ENCODE measurements around the gene ETV5. TPM values are rescaled to one million over a fixed set of nuclear protein-coding genes. Genes with fewer than 3 reads are reported as not detected.
A peak's percentile ranks its signal among the peaks of the same experiment; 100 is the strongest.

The ETV5 gene
- total RNA-seq, 8 experiments from 2014 or later = 4.0 to 36.7 (median 10.8) TPM

DNA sequence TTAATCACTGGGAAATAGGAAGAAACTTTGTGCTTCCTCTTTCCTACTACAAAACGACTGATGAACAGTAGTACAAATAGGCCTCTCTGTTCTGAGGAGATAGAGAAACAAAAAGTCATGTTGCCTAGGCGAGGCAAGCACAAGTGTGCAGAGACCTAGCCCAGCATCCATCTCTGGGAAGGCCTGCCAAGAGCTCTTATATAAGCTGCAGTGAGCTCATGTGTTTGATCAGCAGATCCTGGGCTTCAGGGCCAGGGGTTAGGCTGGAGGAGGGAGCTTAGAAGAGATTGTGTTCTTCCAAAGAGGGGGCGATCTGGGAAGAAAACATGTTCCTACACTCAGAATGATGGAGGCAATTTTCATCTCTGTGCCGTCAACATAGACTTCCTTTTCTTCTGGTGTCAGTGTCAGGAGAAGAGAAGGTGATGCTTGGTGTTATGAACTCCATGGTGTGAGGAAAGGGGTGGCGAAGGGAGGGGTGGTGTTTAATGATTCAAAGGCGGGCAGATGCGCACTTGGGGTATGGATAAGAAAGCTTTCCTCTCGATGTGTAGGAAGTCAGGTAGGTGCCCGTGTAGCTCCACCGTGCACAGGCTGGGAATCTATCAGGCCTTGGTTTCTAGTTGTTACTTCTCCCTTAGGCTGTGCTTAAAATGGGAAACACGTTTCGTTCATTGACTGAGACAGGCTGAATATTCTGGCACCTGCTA, 29.5 kb upstream of the ETV5 start:
- peak in 1 of 8 experiments; percentile 89 for ATAC-seq (replicated peaks in 6 of 8)
- in situ Hi-C loops (cut with MboI; ENCODE audit: low pct_unique_long_range_greater_than_20kb in 2 of 9, low sequenced_read_pairs in 9 of 9, unreplicated experiment in 9 of 9) = no loop called here
- Histone ChIP-seq H3K27ac (no peak overlapping the region), H3K4me3 (no peak overlapping the region), H3K4me1 (replicated peaks in 1 of 2) (peaks cover 0 to 6% of the 10 kb centered on the region in 2 donors)
- WGBS, 10 experiments = 30 to 100% (median 59%) methylated on average over 1 to 8 of the region's 12 CpGs; no CpG with 5 or more reads in 3 of the 10 experiments

DNA sequence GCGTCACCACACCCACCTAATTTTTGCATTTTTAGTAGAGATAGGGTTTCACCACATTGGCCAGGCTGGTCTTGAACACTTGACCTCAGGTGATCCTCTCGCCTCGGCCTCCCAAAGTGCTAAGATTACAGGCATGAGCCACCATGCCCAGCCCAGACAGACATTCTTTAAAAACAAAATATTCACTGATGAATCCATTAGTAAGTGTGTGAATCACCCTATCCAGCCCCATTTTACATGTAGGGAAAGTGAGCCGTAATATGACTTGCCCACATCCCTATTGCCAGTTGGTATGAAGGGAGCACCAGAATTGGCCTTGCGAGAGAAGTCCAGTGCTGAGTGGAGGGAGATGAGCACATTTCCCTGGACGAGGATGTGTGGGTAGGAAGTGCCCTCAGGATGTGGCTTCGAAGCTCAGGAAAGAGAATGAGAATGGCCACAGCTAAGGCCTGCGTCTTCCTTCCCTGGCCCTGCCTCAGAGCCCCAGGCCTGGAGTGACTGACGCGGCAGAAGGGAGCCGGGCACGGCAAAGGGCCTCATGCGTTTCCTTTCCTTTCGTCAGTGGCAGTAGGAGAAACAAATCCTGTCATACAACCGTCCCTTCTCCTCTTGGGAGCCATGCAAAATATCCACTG, 28.3 kb upstream of the ETV5 start:
- in situ Hi-C loops (cut with MboI; ENCODE audit: low pct_unique_long_range_greater_than_20kb in 2 of 9, low sequenced_read_pairs in 9 of 9, unreplicated experiment in 9 of 9) = no loop called here
- 76 to 100% (median 91%) methylated on average over 1 to 15 of the region's 15 CpGs; no CpG with 5 or more reads in 3 of the 10 experiments for WGBS, 10 experiments
- H3K27ac ChIP-seq = no peak overlapping the region
- ATAC-seq (replicated peaks in 6 of 8) = no peak
- peaks cover 0 to 10% of the 10 kb centered on the region in 2 donors for H3K4me1 ChIP-seq (replicated peaks in 1 of 2)
- H3K4me3 ChIP-seq = no peak overlapping the region

DNA sequence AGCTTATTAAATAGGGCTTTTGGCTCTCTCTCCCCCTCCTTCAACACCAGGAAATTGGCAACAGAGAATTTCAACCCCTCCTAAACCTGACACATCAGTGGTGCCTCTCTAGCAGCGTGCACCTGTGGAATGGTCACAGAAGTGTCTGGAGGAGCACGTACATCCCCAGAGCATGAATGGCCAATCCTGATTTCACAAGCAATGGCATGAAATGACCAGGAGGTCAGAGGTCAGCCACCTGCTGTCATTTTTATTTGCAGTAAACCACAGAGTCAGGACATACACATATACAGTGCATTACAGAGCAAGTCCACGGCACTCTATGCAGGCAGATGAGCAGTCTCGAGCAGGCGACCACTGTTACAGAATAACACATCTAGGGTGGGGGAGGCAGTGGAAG, 25.1 kb upstream of the ETV5 start:
- WGBS, 10 experiments = 50 to 90% (median 85%) methylated on average over 1 to 2 of the region's 5 CpGs; no CpG with 5 or more reads in 7 of the 10 experiments
- no peak for ATAC-seq (replicated peaks in 6 of 8)
- Histone ChIP-seq H3K4me1 (replicated peaks in 1 of 2) (peaks cover 0 to 10% of the 10 kb centered on the region in 2 donors), H3K4me3 (no peak overlapping the region), H3K27ac (no peak overlapping the region)
- in situ Hi-C loops (cut with MboI; ENCODE audit: low pct_unique_long_range_greater_than_20kb in 2 of 9, low sequenced_read_pairs in 9 of 9, unreplicated experiment in 9 of 9) = no loop called here

DNA sequence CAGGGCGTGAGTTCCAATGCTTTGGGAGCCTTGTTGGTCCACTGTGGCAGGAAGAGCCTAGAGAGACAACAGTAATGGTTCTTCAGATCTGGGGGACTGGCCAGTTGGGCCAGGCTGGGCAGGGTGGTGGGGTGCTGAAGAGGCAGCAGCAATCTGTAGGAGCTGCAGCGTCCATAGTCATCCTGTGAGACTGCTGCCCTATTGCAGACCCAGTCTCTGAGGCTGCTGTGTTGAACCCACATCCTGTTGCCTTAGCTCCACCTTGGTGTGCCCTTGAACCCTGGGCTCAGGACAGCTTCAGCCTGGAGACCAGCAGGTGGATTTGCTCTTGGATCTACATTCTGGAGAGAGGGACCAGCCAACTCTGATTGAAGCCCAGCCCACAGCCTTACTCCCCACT, 23.6 kb upstream of the ETV5 start:
- no peak overlapping the region for H3K27ac ChIP-seq
- H3K4me1 ChIP-seq (replicated peaks in 1 of 2) = peaks cover 0 to 10% of the 10 kb centered on the region in 2 donors
- WGBS, 10 experiments = 40 to 88% (median 82%) methylated on average over 1 of the region's 2 CpGs; no CpG with 5 or more reads in 4 of the 10 experiments
- no peak for ATAC-seq (replicated peaks in 6 of 8)
- in situ Hi-C loops (cut with MboI; ENCODE audit: low pct_unique_long_range_greater_than_20kb in 2 of 9, low sequenced_read_pairs in 9 of 9, unreplicated experiment in 9 of 9) = no loop called here
- H3K4me3 ChIP-seq = no peak overlapping the region

DNA sequence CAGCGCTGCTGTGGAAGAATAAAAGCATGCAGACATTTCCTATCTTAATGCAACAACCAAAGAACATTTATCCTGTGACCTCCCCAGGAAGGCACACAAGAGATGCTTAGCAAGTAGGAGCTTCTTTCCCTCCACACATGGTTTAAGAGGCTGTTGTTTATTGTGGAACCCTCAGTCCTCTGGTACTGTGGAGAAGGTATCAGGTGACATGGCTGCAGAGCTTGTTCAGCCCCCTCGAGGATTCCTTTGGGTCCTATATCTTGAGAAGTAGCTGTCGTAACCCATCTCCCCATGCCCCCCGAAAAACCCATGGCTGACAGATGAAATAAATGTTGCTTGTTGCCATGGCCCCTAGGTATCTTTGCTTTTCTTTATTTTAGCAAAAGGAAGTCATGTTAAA, 20.3 kb upstream of the ETV5 start:
- H3K4me3 ChIP-seq = no peak overlapping the region
- ATAC-seq (replicated peaks in 6 of 8) = no peak
- 0 to 93% (median 75%) methylated on average over 1 to 4 of the region's 4 CpGs; no CpG with 5 or more reads in 2 of the 10 experiments for WGBS, 10 experiments
- in situ Hi-C loops (cut with MboI; ENCODE audit: low pct_unique_long_range_greater_than_20kb in 2 of 9, low sequenced_read_pairs in 9 of 9, unreplicated experiment in 9 of 9) = no loop called here
- H3K27ac ChIP-seq = no peak overlapping the region
- H3K4me1 ChIP-seq (replicated peaks in 1 of 2) = peaks cover 0 to 10% of the 10 kb centered on the region in 2 donors

DNA sequence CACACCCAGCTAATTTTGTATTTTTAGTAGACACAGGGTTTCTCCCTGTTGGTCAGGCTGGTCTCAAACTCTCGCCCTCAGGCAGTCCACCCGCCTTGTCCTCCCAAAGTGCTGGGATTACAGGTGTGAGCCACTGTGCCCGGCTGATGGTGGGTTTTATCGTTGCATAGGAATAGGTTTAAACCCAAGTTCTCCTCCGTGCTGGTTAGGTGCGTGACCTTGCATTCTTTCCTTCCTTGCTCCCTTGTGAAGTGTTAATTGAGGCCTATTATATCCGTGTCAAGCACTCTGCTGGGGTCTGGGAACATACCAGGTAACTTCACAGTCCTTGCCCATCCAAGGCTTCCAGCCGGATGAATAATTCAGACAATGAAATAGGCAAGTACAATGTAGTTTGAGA, 19.3 kb upstream of the ETV5 start:
- Histone ChIP-seq H3K4me1 (replicated peaks in 1 of 2) (peaks cover 0 to 7% of the 10 kb centered on the region in 2 donors), H3K27ac (no peak overlapping the region), H3K4me3 (no peak overlapping the region)
- no peak for ATAC-seq (replicated peaks in 6 of 8)
- in situ Hi-C loops (cut with MboI; ENCODE audit: low pct_unique_long_range_greater_than_20kb in 2 of 9, low sequenced_read_pairs in 9 of 9, unreplicated experiment in 9 of 9) = no loop called here
- WGBS, 10 experiments = 33 to 100% (median 59%) methylated on average over 1 to 7 of the region's 8 CpGs

DNA sequence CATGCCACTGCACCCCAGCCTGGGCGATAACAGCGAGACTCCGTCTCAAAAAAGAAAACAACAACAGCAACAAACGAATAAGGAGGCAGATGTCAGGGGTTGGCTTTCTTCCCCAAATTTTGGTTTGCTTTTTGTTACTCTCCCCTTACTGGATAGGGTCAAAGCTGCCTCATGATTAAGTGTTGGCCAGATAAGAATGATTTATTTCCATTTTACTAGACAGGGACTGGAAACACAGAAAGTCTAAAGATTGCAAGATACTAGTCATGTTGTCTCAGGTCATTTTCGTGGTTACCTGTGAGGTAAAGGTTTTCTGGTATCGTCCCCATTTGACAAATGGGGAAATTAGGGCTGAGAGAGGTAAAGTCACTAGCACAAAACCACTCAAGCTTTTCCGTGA, 18.6 kb upstream of the ETV5 start:
- Histone ChIP-seq H3K4me3 (no peak overlapping the region), H3K4me1 (replicated peaks in 1 of 2) (peaks cover 0 to 6% of the 10 kb centered on the region in 2 donors), H3K27ac (no peak overlapping the region)
- in situ Hi-C loops (cut with MboI; ENCODE audit: low pct_unique_long_range_greater_than_20kb in 2 of 9, low sequenced_read_pairs in 9 of 9, unreplicated experiment in 9 of 9) = no loop called here
- no peak for ATAC-seq (replicated peaks in 6 of 8)
- 50 to 96% (median 83%) methylated on average over 1 to 7 of the region's 7 CpGs; no CpG with 5 or more reads in 1 of the 10 experiments for WGBS, 10 experiments

DNA sequence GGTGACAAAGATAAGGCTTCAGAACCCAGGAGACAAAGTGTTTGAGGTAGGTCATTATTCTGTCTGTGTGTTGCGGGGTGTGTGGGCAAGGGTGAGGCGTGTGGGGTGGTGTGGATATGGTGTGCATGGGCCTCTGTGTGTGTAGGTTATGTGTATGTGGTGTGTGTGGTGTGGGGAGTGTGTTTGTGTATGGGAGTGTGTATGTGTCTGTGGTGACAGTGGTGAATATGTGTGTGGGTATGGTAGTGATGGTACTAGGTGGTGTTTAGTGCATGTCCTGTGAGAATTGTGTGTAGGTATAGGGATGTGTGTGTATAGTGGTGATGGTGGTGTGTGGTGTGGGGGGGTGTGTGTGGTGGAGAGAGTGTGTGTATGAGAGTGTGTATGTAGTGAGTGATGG, 16.2 kb upstream of the ETV5 start:
- in situ Hi-C loops (cut with MboI; ENCODE audit: low pct_unique_long_range_greater_than_20kb in 2 of 9, low sequenced_read_pairs in 9 of 9, unreplicated experiment in 9 of 9) = no loop called here
- Histone ChIP-seq H3K27ac (no peak overlapping the region), H3K4me3 (no peak overlapping the region), H3K4me1 (replicated peaks in 1 of 2) (peaks cover 0 to 6% of the 10 kb centered on the region in 2 donors)
- WGBS, 10 experiments = 50 to 94% (median 75%) methylated on average over 1 to 2 of the region's 2 CpGs; no CpG with 5 or more reads in 3 of the 10 experiments
- no peak for ATAC-seq (replicated peaks in 6 of 8)

DNA sequence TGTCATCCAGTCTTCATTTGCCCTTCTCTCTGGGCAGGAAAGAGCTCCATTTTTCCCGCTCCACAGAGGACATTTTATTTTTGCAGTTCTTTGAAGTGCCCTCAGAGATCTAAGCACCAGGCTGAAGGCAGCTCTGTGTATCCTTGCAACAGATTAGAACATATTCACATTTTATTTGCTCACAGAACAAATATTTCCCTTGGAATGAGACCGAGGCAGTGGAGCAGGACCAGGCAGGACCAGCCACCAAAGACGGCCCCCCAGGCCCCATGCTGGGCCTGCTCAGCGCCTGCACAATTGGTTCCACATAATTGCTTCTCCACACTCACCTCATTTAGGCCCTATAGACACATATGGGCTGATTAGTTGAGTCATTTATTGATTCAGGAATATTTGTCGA, 15.7 kb upstream of the ETV5 start:
- peak in 2 of 8 experiments; percentile 23 to 61 for ATAC-seq (replicated peaks in 6 of 8)
- WGBS, 10 experiments = 39 to 100% (median 70%) methylated on average over 1 to 4 of the region's 5 CpGs; no CpG with 5 or more reads in 3 of the 10 experiments

DNA sequence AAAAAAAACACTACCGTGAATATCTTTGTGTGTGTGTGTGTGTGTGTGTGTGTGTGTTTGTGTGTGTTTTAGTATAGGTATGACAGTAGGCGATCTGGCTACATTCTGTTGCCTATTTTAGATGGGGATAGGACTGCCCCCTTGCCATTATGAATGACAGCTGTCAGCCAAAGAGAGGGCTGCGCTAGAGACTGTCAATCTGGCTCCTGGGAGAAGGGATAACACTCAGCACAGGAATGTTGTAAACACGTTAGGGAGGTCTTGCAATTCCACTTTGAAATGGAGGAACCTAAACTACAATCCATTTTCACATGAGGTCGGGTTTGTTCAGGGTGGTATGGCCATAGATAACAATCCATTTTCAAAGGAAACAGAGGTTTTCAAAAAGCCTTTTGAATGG, 14.1 kb upstream of the ETV5 start:
- no peak for ATAC-seq (replicated peaks in 6 of 8)
- Histone ChIP-seq H3K27ac (no peak overlapping the region), H3K4me3 (no peak overlapping the region), H3K4me1 (replicated peaks in 1 of 2) (peaks cover 0 to 6% of the 10 kb centered on the region in 2 donors)
- 6 to 88% (median 64%) methylated on average over 1 to 5 of the region's 5 CpGs; no CpG with 5 or more reads in 2 of the 10 experiments for WGBS, 10 experiments
- in situ Hi-C loops (cut with MboI; ENCODE audit: low pct_unique_long_range_greater_than_20kb in 2 of 9, low sequenced_read_pairs in 9 of 9, unreplicated experiment in 9 of 9) = loop anchor here in 1 of 9 experiments (25.0 kb wide), 1 partner anchor 136 kb away; no protein-coding TSS in a partner anchor

More for the DNA sequence above, 15.7 kb upstream of the ETV5 start:
- in situ Hi-C loops (cut with MboI; ENCODE audit: low pct_unique_long_range_greater_than_20kb in 2 of 9, low sequenced_read_pairs in 9 of 9, unreplicated experiment in 9 of 9) = loop anchor here in 1 of 9 experiments (25.0 kb wide), 1 partner anchor 137 kb away; no protein-coding TSS in a partner anchor
- Histone ChIP-seq H3K4me3 (no peak overlapping the region), H3K27ac (no peak overlapping the region), H3K4me1 (replicated peaks in 1 of 2) (peaks cover 0 to 6% of the 10 kb centered on the region in 2 donors)

DNA sequence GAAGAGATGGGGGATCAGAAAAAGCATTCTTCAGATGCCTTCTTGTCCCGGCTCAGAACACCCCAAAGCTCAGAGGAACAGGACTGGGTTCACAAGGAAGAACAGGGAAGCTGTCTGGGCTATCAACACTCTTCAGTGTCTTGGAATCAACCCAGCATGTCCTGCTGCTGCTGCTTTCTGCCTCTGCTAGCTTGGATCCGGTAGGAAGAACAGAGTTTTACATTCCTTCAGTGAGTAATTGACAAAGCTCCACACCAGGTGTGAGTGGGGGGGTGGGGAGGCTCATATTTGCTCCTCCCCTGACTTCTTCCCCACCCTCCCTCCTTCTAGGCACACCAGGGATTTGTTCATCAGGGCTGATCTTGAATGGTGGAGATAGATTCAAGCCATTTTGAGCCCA, 13.1 kb upstream of the ETV5 start:
- no peak overlapping the region for H3K27ac ChIP-seq
- H3K4me1 ChIP-seq (replicated peaks in 1 of 2) = peaks cover 0 to 6% of the 10 kb centered on the region in 2 donors
- ATAC-seq (replicated peaks in 6 of 8) = peak in 1 of 8 experiments; percentile 69
- no peak overlapping the region for H3K4me3 ChIP-seq
- in situ Hi-C loops (cut with MboI; ENCODE audit: low pct_unique_long_range_greater_than_20kb in 2 of 9, low sequenced_read_pairs in 9 of 9, unreplicated experiment in 9 of 9) = loop anchor here in 1 of 9 experiments (25.0 kb wide), 1 partner anchor 135 kb away; no protein-coding TSS in a partner anchor
- WGBS, 10 experiments = 0 to 86% (median 60%) methylated on average over 1 of the region's 2 CpGs; no CpG with 5 or more reads in 7 of the 10 experiments

DNA sequence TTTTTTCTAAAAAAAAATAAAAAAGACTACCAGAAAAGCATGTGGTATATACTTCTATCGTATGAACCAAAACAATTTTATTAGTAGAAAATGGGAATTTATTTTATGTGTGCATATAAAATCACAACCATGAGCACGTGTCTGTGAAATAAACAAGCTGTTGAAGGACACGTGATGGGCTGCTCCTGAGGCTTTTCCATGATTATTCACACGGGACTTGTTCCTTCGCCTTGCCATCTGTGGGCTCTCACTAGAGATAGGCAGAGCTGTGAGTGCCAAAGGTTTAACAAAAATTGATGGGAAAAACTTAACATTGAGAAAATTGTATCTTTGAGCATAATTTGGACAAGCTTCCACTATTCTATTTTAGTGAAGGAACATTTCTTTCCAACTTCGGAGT, 12.4 kb upstream of the ETV5 start:
- Histone ChIP-seq H3K4me3 (no peak overlapping the region), H3K4me1 (replicated peaks in 1 of 2) (peaks cover 0 to 6% of the 10 kb centered on the region in 2 donors), H3K27ac (no peak overlapping the region)
- WGBS, 10 experiments = 10 to 92% (median 83%) methylated on average over 1 to 5 of the region's 6 CpGs; no CpG with 5 or more reads in 2 of the 10 experiments
- ATAC-seq (replicated peaks in 6 of 8) = peak in 1 of 8 experiments; percentile 14
- in situ Hi-C loops (cut with MboI; ENCODE audit: low pct_unique_long_range_greater_than_20kb in 2 of 9, low sequenced_read_pairs in 9 of 9, unreplicated experiment in 9 of 9) = loop anchor here in 1 of 9 experiments (25.0 kb wide), 1 partner anchor 134 kb away; no protein-coding TSS in a partner anchor

DNA sequence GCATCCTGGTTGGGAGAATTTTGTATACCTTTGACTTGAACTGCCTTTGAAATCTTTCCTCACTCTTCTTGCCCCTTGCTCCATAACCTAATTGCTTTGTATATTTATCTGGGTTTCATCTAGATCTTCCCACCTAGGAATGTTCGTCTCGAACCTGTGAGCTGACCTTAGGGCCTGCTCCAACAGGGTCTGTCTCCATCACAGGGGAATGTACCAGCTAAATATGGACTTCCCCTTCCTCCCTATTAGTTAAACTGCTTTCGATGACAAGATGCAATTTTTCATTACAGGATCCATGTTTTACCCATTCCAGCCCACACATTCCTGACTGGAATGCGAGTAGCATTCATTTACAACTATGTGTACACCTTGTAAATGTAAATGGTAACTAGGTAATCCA, 10.6 kb upstream of the ETV5 start:
- Histone ChIP-seq H3K4me1 (replicated peaks in 1 of 2) (peaks cover 0 to 6% of the 10 kb centered on the region in 2 donors), H3K27ac (no peak overlapping the region), H3K4me3 (no peak overlapping the region)
- peak in 1 of 8 experiments; percentile 48 for ATAC-seq (replicated peaks in 6 of 8)
- in situ Hi-C loops (cut with MboI; ENCODE audit: low pct_unique_long_range_greater_than_20kb in 2 of 9, low sequenced_read_pairs in 9 of 9, unreplicated experiment in 9 of 9) = loop anchor here in 1 of 9 experiments (25.0 kb wide), 1 partner anchor 132 kb away; no protein-coding TSS in a partner anchor
- 13 to 100% (median 62%) methylated on average over 1 to 4 of the region's 4 CpGs; no CpG with 5 or more reads in 1 of the 10 experiments for WGBS, 10 experiments

Data from motor neuron (in vitro differentiated cells).